IMR-90 (cell line): ENCODE results near the gene SLC25A28. TPM values are rescaled to one million over a fixed set of nuclear protein-coding genes. Genes with fewer than 3 reads are reported as not detected.

ENCODE experiments used
- ATAC-seq: fragments of 200-7000 bp; cut with Tn5 transposase; 2 replicates; pipeline ENCODE4 v1.9.1; 2020; ENCODE audit warnings: low read depth, mild to moderate bottlenecking, moderate library complexity
- BruUV-seq: library from RNA; stranded (reverse); fragments of 400-500 nt; replicated peaks from 2 replicates; lab custom pipeline; 2021; lab: Mats Ljungman, UMichigan
- CTCF ChIA-PET: fragments of 300-600 bp; formaldehyde crosslinking; extraction: SDS; loops from one replicate; lab custom pipeline; 2021; ENCODE audit warnings: antibody characterized with exemption; lab: Yijun Ruan, JAX
- POLR2A ChIA-PET: fragments of 300-600 bp; sonication (Branson Sonifier 250); formaldehyde crosslinking; loops from one replicate; lab custom pipeline; 2022; ENCODE audit warnings: antibody characterized with exemption; ENCODE audit not compliant: unreplicated experiment; lab: Charles Lee
- DNase-seq: peaks from one replicate; pipeline ENCODE4 v3.0.0; 2013
- H2AFZ ChIP-seq: replicated peaks from 2 replicates; pipeline ENCODE3; 2013; ENCODE audit warnings: low read length, mild to moderate bottlenecking; ENCODE audit not compliant: poor library complexity
- H2AK5ac ChIP-seq: 2 replicates; pipeline ENCODE4 v1.6.1; 2013; ENCODE audit warnings: low read depth, low read length, inconsistent platforms
- H2AK9ac ChIP-seq: replicated peaks from 2 replicates; pipeline ENCODE3; 2013; ENCODE audit warnings: mild to moderate bottlenecking, low read depth, low read length, moderate library complexity; ENCODE audit not compliant: poor library complexity
- H2BK120ac ChIP-seq: 2 replicates; pipeline ENCODE4 v1.6.1; 2013; ENCODE audit warnings: low read depth, low read length, inconsistent platforms
- H2BK15ac ChIP-seq: 3 replicates; pipeline ENCODE4 v1.6.1; 2013; ENCODE audit warnings: low read depth, low read length, inconsistent platforms
- H2BK20ac ChIP-seq: 2 replicates; pipeline ENCODE4 v1.6.1; 2013; ENCODE audit warnings: low read depth, mild to moderate bottlenecking, inconsistent platforms, low read length, moderate library complexity
- H2BK5ac ChIP-seq: 2 replicates; pipeline ENCODE4 v1.6.1; 2013; ENCODE audit warnings: mild to moderate bottlenecking, low read depth, low read length, inconsistent platforms; ENCODE audit not compliant: poor library complexity, severe bottlenecking
- H3K14ac ChIP-seq: replicated peaks from 2 replicates; pipeline ENCODE4 v1.6.1; 2013; ENCODE audit warnings: low read depth, low read length, inconsistent platforms
- H3K18ac ChIP-seq: 2 replicates; pipeline ENCODE4 v1.6.1; 2013; ENCODE audit warnings: low read depth, low read length, control low read depth
- H3K23ac ChIP-seq: 2 replicates; pipeline ENCODE4 v1.6.1; 2013; ENCODE audit warnings: low read depth, low read length, inconsistent platforms
- H3K27ac ChIP-seq: 2 replicates; pipeline ENCODE4 v1.5.1; 2013; ENCODE audit warnings: mild to moderate bottlenecking, control low read depth, low read length; ENCODE audit not compliant: insufficient read depth
- H3K27me3 ChIP-seq: 2 replicates; pipeline ENCODE4 v1.6.1; 2013; ENCODE audit warnings: low read length; ENCODE audit not compliant: control insufficient read depth, insufficient read depth
- H3K36me3 ChIP-seq: 2 replicates; pipeline ENCODE4 v1.6.1; 2013; ENCODE audit warnings: low read length, mixed read lengths; ENCODE audit not compliant: control insufficient read depth, insufficient read depth
- H3K4ac ChIP-seq: 2 replicates; pipeline ENCODE4 v1.6.1; 2013; ENCODE audit warnings: low read depth, low read length, inconsistent platforms
- H3K4me1 ChIP-seq: 2 replicates; pipeline ENCODE4 v1.6.1; 2013; ENCODE audit warnings: low read length, mixed read lengths; ENCODE audit not compliant: control insufficient read depth, insufficient read depth
- H3K4me2 ChIP-seq: 2 replicates; pipeline ENCODE4 v1.6.1; 2013; ENCODE audit warnings: low read depth, mild to moderate bottlenecking, control low read depth, low read length, moderate library complexity
- H3K4me3 ChIP-seq: 2 replicates; pipeline ENCODE4 v1.5.1; 2013; ENCODE audit warnings: low read depth, mild to moderate bottlenecking, control low read depth, low read length, moderate library complexity; ENCODE audit not compliant: insufficient read depth
- H3K56ac ChIP-seq: 2 replicates; pipeline ENCODE4 v1.6.1; 2013; ENCODE audit warnings: low read length, inconsistent platforms; ENCODE audit not compliant: insufficient read depth; ENCODE audit errors: extremely low read depth
- H3K79me1 ChIP-seq, 2 experiments: 2 replicates each; pipeline ENCODE4 v1.6.1; 2013; ENCODE audit warnings: low read length in 2 of 2, inconsistent platforms in 1 of 2, low read depth in 1 of 2
- H3K9ac ChIP-seq: 2 replicates; pipeline ENCODE4 v1.6.1; 2013; ENCODE audit warnings: low read depth, low read length, control low read depth
- H3K9me1 ChIP-seq: 2 replicates; pipeline ENCODE4 v1.6.1; 2013; ENCODE audit warnings: low read length, inconsistent platforms; ENCODE audit not compliant: insufficient read depth
- H3K9me3 ChIP-seq: 2 replicates; pipeline ENCODE4 v1.6.1; 2013; ENCODE audit warnings: low read length; ENCODE audit not compliant: control insufficient read depth, insufficient read depth
- H4K20me1 ChIP-seq: 2 replicates; pipeline ENCODE4 v1.6.1; 2013; ENCODE audit warnings: low read length, inconsistent platforms; ENCODE audit not compliant: insufficient read depth
- H4K5ac ChIP-seq: 2 replicates; pipeline ENCODE4 v1.6.1; 2013; ENCODE audit warnings: mild to moderate bottlenecking, low read depth, low read length, control low read depth
- H4K8ac ChIP-seq, 2 experiments: 2 replicates each; pipeline ENCODE4 v1.6.1; 2013; ENCODE audit warnings: low read depth in 2 of 2, low read length in 2 of 2, control low read depth in 1 of 2, inconsistent platforms in 1 of 2
- H4K91ac ChIP-seq: 2 replicates; pipeline ENCODE4 v1.6.1; 2013; ENCODE audit warnings: low read depth, low read length, inconsistent platforms; ENCODE audit not compliant: insufficient read depth
- BHLHE40 ChIP-seq: fragments of 150-350 bp; IDR thresholded peaks from 2 replicates; pipeline ENCODE4 v1.6.1; 2016; ENCODE audit warnings: mild to moderate bottlenecking, low read depth, low read length
- CEBPB ChIP-seq: IDR thresholded peaks from 2 replicates; pipeline ENCODE4 v1.6.1; 2012; ENCODE audit warnings: low read depth, low read length, improper control_type of control experiment
- CHD1 ChIP-seq: IDR thresholded peaks from 2 replicates; pipeline ENCODE4 v1.6.1; 2012; ENCODE audit warnings: low read depth, low read length, improper control_type of control experiment
- CTCF ChIP-seq: conservative IDR thresholded peaks from 2 replicates; pipeline ENCODE4 v1.5.1; 2012; ENCODE audit warnings: mild to moderate bottlenecking, low read depth, low read length, improper control_type of control experiment
- ELK1 ChIP-seq: fragments of 150-350 bp; IDR thresholded peaks from 2 replicates; pipeline ENCODE4 v1.6.1; 2016; ENCODE audit warnings: low read depth, mild to moderate bottlenecking, low read length, moderate library complexity, borderline replicate concordance
- FOS ChIP-seq: fragments of 150-350 bp; IDR thresholded peaks from 2 replicates; pipeline ENCODE4 v1.6.1; 2016; ENCODE audit warnings: low read depth, low read length
- MAFK ChIP-seq: IDR thresholded peaks from 2 replicates; pipeline ENCODE4 v1.6.1; 2012; ENCODE audit warnings: low read depth, low read length, improper control_type of control experiment
- MAZ ChIP-seq: IDR thresholded peaks from 2 replicates; pipeline ENCODE4 v1.6.1; 2012; ENCODE audit warnings: low read depth, mild to moderate bottlenecking, low read length, improper control_type of control experiment, moderate library complexity, borderline replicate concordance
- MXI1 ChIP-seq: IDR thresholded peaks from 2 replicates; pipeline ENCODE4 v1.6.1; 2012; ENCODE audit warnings: low read depth, mild to moderate bottlenecking, low read length, moderate library complexity, borderline replicate concordance
- NFE2L2 ChIP-seq: fragments of 150-350 bp; IDR thresholded peaks from 2 replicates; pipeline ENCODE4 v1.6.1; 2016; ENCODE audit warnings: low read depth, mild to moderate bottlenecking, low read length
- POLR2A ChIP-seq: IDR thresholded peaks from 2 replicates; pipeline ENCODE4 v1.6.1; 2012; ENCODE audit warnings: mild to moderate bottlenecking, low read depth, low read length
- RAD21 ChIP-seq: IDR thresholded peaks from 2 replicates; pipeline ENCODE4 v1.6.1; 2012; ENCODE audit warnings: low read length, improper control_type of control experiment
- RCOR1 ChIP-seq: IDR thresholded peaks from 2 replicates; pipeline ENCODE4 v1.6.1; 2012; ENCODE audit warnings: mild to moderate bottlenecking, low read length, improper control_type of control experiment; ENCODE audit not compliant: insufficient replicate concordance
- RFX5 ChIP-seq: IDR thresholded peaks from 2 replicates; pipeline ENCODE4 v1.8.0; 2012; ENCODE audit warnings: low read depth, mild to moderate bottlenecking, low read length, moderate library complexity
- SMC3 ChIP-seq: fragments of 150-350 bp; IDR thresholded peaks from 2 replicates; pipeline ENCODE4 v1.6.1; 2016; ENCODE audit warnings: low read depth, mild to moderate bottlenecking, antibody characterized with exemption, low read length, moderate library complexity
- dilution Hi-C: fragments of 300-500 bp; cut with HindIII; formaldehyde crosslinking; loops from one replicate; pipeline ENCODE4 v1.14.3; 2018; ENCODE audit warnings: low sequenced_read_pairs; ENCODE audit not compliant: unreplicated experiment
- in situ Hi-C: fragments of 300-500 bp; cut with MboI; formaldehyde crosslinking; loops from 3 replicates; pipeline ENCODE4 v1.14.3; 2019; ENCODE audit warnings: low sequenced_read_pairs, inconsistent platforms, mixed read lengths
- intact Hi-C: fragments of 100-400 bp; cut with micrococcal nuclease; formaldehyde crosslinking; loops from 2 replicates; pipeline ENCODE4 v1.10.0; 2022
- polyA plus RNA-seq, 3 experiments: library from polyadenylated mRNA; depleted of rRNA; stranded (reverse); fragments of >200 nt; gene quantifications; 2 replicates each; pipeline ENCODE4 v1.2.3, GENCODE V29; 2012; ENCODE audit warnings: low replicate concordance in 1 of 3
- total RNA-seq: library from RNA; depleted of rRNA; stranded (reverse); fragments of >200 nt; gene quantifications from 2 replicates; pipeline ENCODE4 v1.2.3, GENCODE V29; 2012
- TF ChIP-seq, protein P1 (sequence below): fragments of 150-350 bp; IDR thresholded peaks from 2 replicates; pipeline ENCODE4 v1.6.1; 2017; ENCODE audit warnings: mild to moderate bottlenecking, antibody characterized with exemption, low read length, low read depth

The SLC25A28 gene
- total and polyA plus RNA-seq, 2 of the 4 experiments (the other 2 are of a cell fraction), result 13.1 to 29.8 TPM

GRCh38 chr10:99569961-99570360 is 50.3 kb downstream of the SLC25A28 start:
- H3K4me3 ChIP-seq, result no peak overlapping the region
- H3K79me1 ChIP-seq, result no peaks in the 10 kb centered on the region
- no peak overlapping the region for H2BK15ac ChIP-seq
- H2BK5ac ChIP-seq, result no peak overlapping the region
- H2AFZ ChIP-seq, result no peak overlapping the region
- H4K20me1 ChIP-seq, result no peaks in the 10 kb centered on the region
- H3K4me2 ChIP-seq, result no peak overlapping the region
- dilution Hi-C loops (no loop called here), intact Hi-C loops (no loop called here), in situ Hi-C loops (loop anchor here (10.0 kb wide), 1 partner anchor 145 kb away; no protein-coding TSS in a partner anchor)
- peaks cover 7% of the 10 kb centered on the region for H3K27me3 ChIP-seq
- TF ChIP-seq MXI1, result no peak
- TF ChIP-seq MAFK, result no peak
- TF ChIP-seq SMC3, result no peak
- no peak for TF ChIP-seq RCOR1
- TF ChIP-seq POLR2A, result no peak
- TF ChIP-seq FOS, result no peak
- no peak for TF ChIP-seq RAD21
- TF ChIP-seq NFE2L2, result no peak
- TF ChIP-seq CHD1, result no peak
- no peak for TF ChIP-seq RFX5
- no peak for TF ChIP-seq CEBPB
- TF ChIP-seq, protein P1, sequence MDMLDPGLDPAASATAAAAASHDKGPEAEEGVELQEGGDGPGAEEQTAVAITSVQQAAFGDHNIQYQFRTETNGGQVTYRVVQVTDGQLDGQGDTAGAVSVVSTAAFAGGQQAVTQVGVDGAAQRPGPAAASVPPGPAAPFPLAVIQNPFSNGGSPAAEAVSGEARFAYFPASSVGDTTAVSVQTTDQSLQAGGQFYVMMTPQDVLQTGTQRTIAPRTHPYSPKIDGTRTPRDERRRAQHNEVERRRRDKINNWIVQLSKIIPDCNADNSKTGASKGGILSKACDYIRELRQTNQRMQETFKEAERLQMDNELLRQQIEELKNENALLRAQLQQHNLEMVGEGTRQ, result no peak
- TF ChIP-seq MAZ, result no peak
- no peak for TF ChIP-seq BHLHE40
- TF ChIP-seq CTCF, result no peak
- TF ChIP-seq ELK1, result no peak
- H3K27ac ChIP-seq, result no peak overlapping the region
- ChIA-PET POLR2A (no interaction called here), CTCF (no interaction called here)
- H3K14ac ChIP-seq, result no peak overlapping the region
- ATAC-seq (no peak), DNase-seq (no peak)
- no peak overlapping the region for H3K4ac ChIP-seq
- no peak overlapping the region for H4K91ac ChIP-seq
- no peaks in the 10 kb centered on the region for H3K9me3 ChIP-seq
- H2BK20ac ChIP-seq, result no peak overlapping the region
- H3K56ac ChIP-seq, result no peak overlapping the region
- no peaks in the 10 kb centered on the region for H3K36me3 ChIP-seq
- no peak overlapping the region for H2BK120ac ChIP-seq
- H3K4me1 ChIP-seq, result no peaks in the 10 kb centered on the region
- H2AK9ac ChIP-seq, result no peak overlapping the region
- no peak overlapping the region for H3K23ac ChIP-seq
- H3K18ac ChIP-seq, result no peak overlapping the region
- BruUV-seq, result no TSS peak
- H3K9ac ChIP-seq, result no peak overlapping the region
- no peaks in the 10 kb centered on the region for H3K9me1 ChIP-seq
- no peak overlapping the region for H4K5ac ChIP-seq
- no peak overlapping the region for H2AK5ac ChIP-seq
- no peak overlapping the region for H4K8ac ChIP-seq
